Measurements from ENCODE around the gene GPC3.

GPC3 gene

DNA sequence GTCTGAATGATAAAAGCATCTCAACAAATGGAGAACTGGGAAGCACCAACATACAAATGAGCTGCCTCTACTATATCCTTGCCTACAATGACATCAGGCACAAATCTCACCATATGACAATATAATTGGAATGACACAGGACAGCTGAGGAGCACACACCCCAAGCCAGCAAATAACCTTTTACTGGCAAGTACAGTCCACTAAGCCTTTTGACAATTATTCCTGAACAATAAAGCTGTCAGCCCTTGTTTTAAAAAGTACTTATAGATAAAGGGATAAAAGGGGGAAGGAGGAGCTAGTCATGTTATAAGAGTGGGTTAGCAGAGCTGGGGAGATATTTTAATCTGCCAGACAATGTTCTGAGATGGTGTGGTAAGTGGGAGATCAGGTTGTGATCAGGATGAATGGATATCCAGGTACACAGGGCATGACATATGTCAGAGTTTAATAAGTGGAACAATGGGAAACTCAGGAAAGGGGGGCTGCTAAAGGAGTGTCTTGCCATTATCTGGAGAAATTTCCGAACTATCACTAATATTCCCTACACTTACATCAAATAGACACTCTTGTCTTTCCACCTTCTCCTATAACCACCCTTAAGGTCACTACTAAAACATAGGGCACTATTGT is 127.6 kb downstream of the GPC3 start:
- Histone ChIP-seq H3K9ac (ENCODE audit: low read depth in 1 of 2, low read length in 2 of 2) (no peak overlapping the region), H3K9me3 (ENCODE audit: control insufficient read depth in 2 of 2, low read length in 2 of 2) (no peaks in the 10 kb centered on the region), H3K27ac (ENCODE audit: low read depth in 2 of 2, low read length in 2 of 2) (no peak overlapping the region), H3K36me3 (ENCODE audit: control insufficient read depth in 2 of 2, insufficient read depth in 2 of 2, low read length in 2 of 2) (no peaks in the 10 kb centered on the region), H3K4me1 (ENCODE audit: control insufficient read depth in 2 of 2, insufficient read depth in 2 of 2, low read length in 2 of 2) (no peaks in the 10 kb centered on the region), H3K4me3 (ENCODE audit: low read length in 2 of 2) (no peak overlapping the region), H3K27me3 (ENCODE audit: control insufficient read depth in 2 of 2, insufficient read depth in 2 of 2, low read length in 2 of 2) (peaks cover 2 to 6% of the 10 kb centered on the region in 2 donors)

DNA sequence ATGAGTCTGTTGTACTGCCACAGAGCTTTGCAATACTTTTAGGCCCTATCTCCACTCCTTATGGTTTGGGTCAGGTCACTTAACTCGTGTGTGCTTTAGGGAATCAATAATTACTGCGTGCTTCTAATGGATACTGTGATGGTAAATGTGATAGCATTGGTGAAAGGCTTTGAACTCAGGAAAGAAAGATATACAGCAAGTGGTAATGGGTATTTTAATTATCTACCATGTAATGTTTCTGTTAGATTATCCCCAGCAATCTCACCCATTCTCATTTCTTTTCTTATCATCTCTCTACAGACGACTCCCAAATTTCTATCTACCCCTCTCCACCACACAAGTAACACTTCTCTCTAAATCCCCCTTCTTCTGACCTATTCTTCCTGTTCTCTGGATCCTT is 128.6 kb downstream of the GPC3 start:
- H3K9ac ChIP-seq (ENCODE audit: low read depth in 1 of 2, low read length in 2 of 2), result no peak overlapping the region

DNA sequence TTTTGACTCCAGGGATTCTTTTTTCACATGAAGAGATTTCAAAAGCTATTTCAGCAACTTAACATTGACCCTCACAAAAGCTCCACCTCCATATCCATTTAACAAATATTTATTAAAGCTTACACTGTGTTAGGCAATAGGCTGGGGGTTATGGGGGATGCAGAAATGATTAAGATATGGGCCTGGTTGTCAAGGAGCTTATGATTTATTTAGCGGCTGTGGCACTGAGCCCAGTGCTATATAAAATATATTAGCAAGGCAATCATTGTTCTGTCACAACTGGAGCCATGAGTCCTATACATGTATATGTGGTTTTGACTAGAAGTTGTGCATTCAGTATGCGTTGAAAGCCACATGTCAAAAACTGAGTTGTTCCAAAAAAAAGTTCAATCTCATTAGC is 131.1 kb downstream of the GPC3 start:
- Histone ChIP-seq H3K36me3 (ENCODE audit: control insufficient read depth in 2 of 2, insufficient read depth in 2 of 2, low read length in 2 of 2) (no peaks in the 10 kb centered on the region), H3K9ac (ENCODE audit: low read depth in 1 of 2, low read length in 2 of 2) (no peak overlapping the region), H3K4me1 (ENCODE audit: control insufficient read depth in 2 of 2, insufficient read depth in 2 of 2, low read length in 2 of 2) (no peaks in the 10 kb centered on the region), H3K27ac (ENCODE audit: low read depth in 2 of 2, low read length in 2 of 2) (no peak overlapping the region), H3K9me3 (ENCODE audit: control insufficient read depth in 2 of 2, low read length in 2 of 2) (no peaks in the 10 kb centered on the region), H3K27me3 (ENCODE audit: control insufficient read depth in 2 of 2, insufficient read depth in 2 of 2, low read length in 2 of 2) (peaks cover 5 to 7% of the 10 kb centered on the region in 2 donors), H3K4me3 (ENCODE audit: low read length in 2 of 2) (no peak overlapping the region)

More for the DNA sequence above, 128.6 kb downstream of the GPC3 start:
- no peaks in the 10 kb centered on the region for H3K36me3 ChIP-seq (ENCODE audit: control insufficient read depth in 2 of 2, insufficient read depth in 2 of 2, low read length in 2 of 2)
- H3K4me3 ChIP-seq (ENCODE audit: low read length in 2 of 2), result no peak overlapping the region
- no peaks in the 10 kb centered on the region for H3K4me1 ChIP-seq (ENCODE audit: control insufficient read depth in 2 of 2, insufficient read depth in 2 of 2, low read length in 2 of 2)
- peaks cover 4 to 5% of the 10 kb centered on the region in 2 donors for H3K27me3 ChIP-seq (ENCODE audit: control insufficient read depth in 2 of 2, insufficient read depth in 2 of 2, low read length in 2 of 2)
- no peak overlapping the region for H3K27ac ChIP-seq (ENCODE audit: low read depth in 2 of 2, low read length in 2 of 2)
- no peaks in the 10 kb centered on the region for H3K9me3 ChIP-seq (ENCODE audit: control insufficient read depth in 2 of 2, low read length in 2 of 2)

- Histone ChIP-seq H3K36me3 (ENCODE audit: control insufficient read depth in 2 of 2, insufficient read depth in 2 of 2, low read length in 2 of 2) (no peaks in the 10 kb centered on the region), H3K27me3 (ENCODE audit: control insufficient read depth in 2 of 2, insufficient read depth in 2 of 2, low read length in 2 of 2) (peaks cover 5 to 9% of the 10 kb centered on the region in 2 donors), H3K9me3 (ENCODE audit: control insufficient read depth in 2 of 2, low read length in 2 of 2) (no peaks in the 10 kb centered on the region), H3K4me3 (ENCODE audit: low read length in 2 of 2) (no peak overlapping the region), H3K27ac (ENCODE audit: low read depth in 2 of 2, low read length in 2 of 2) (no peak overlapping the region), H3K4me1 (ENCODE audit: control insufficient read depth in 2 of 2, insufficient read depth in 2 of 2, low read length in 2 of 2) (no peaks in the 10 kb centered on the region), H3K9ac (ENCODE audit: low read depth in 1 of 2, low read length in 2 of 2) (no peak overlapping the region)
Measured at GRCh38 chrX:133852837-133853356, 132.5 kb downstream of the GPC3 start.

- H3K9ac ChIP-seq (ENCODE audit: low read depth in 1 of 2, low read length in 2 of 2), result no peak overlapping the region
- H3K27ac ChIP-seq (ENCODE audit: low read depth in 2 of 2, low read length in 2 of 2), result no peak overlapping the region
- H3K4me1 ChIP-seq (ENCODE audit: control insufficient read depth in 2 of 2, insufficient read depth in 2 of 2, low read length in 2 of 2), result no peaks in the 10 kb centered on the region
- no peaks in the 10 kb centered on the region for H3K36me3 ChIP-seq (ENCODE audit: control insufficient read depth in 2 of 2, insufficient read depth in 2 of 2, low read length in 2 of 2)
- peaks cover 5 to 9% of the 10 kb centered on the region in 2 donors for H3K27me3 ChIP-seq (ENCODE audit: control insufficient read depth in 2 of 2, insufficient read depth in 2 of 2, low read length in 2 of 2)
- no peaks in the 10 kb centered on the region for H3K9me3 ChIP-seq (ENCODE audit: control insufficient read depth in 2 of 2, low read length in 2 of 2)
- H3K4me3 ChIP-seq (ENCODE audit: low read length in 2 of 2), result no peak overlapping the region
Measured at GRCh38 chrX:133852401-133852800, 133.0 kb downstream of the GPC3 start.

- Histone ChIP-seq H3K27me3 (ENCODE audit: control insufficient read depth in 2 of 2, insufficient read depth in 2 of 2, low read length in 2 of 2) (peaks cover 5 to 9% of the 10 kb centered on the region in 2 donors), H3K9ac (ENCODE audit: low read depth in 1 of 2, low read length in 2 of 2) (no peak overlapping the region), H3K4me1 (ENCODE audit: control insufficient read depth in 2 of 2, insufficient read depth in 2 of 2, low read length in 2 of 2) (no peaks in the 10 kb centered on the region), H3K27ac (ENCODE audit: low read depth in 2 of 2, low read length in 2 of 2) (no peak overlapping the region), H3K9me3 (ENCODE audit: control insufficient read depth in 2 of 2, low read length in 2 of 2) (no peaks in the 10 kb centered on the region), H3K36me3 (ENCODE audit: control insufficient read depth in 2 of 2, insufficient read depth in 2 of 2, low read length in 2 of 2) (no peaks in the 10 kb centered on the region), H3K4me3 (ENCODE audit: low read length in 2 of 2) (no peak overlapping the region)
Measured at GRCh38 chrX:133850399-133850798, 135.0 kb downstream of the GPC3 start.

GRCh38 chrX:133849676-133850075 is 135.7 kb downstream of the GPC3 start:
- no peak overlapping the region for H3K4me3 ChIP-seq (ENCODE audit: low read length in 2 of 2)
- no peak overlapping the region for H3K9ac ChIP-seq (ENCODE audit: low read depth in 1 of 2, low read length in 2 of 2)
- H3K27ac ChIP-seq (ENCODE audit: low read depth in 2 of 2, low read length in 2 of 2), result no peak overlapping the region
- H3K9me3 ChIP-seq (ENCODE audit: control insufficient read depth in 2 of 2, low read length in 2 of 2), result no peaks in the 10 kb centered on the region
- peaks cover 3 to 13% of the 10 kb centered on the region in 2 donors for H3K27me3 ChIP-seq (ENCODE audit: control insufficient read depth in 2 of 2, insufficient read depth in 2 of 2, low read length in 2 of 2)
- H3K4me1 ChIP-seq (ENCODE audit: control insufficient read depth in 2 of 2, insufficient read depth in 2 of 2, low read length in 2 of 2), result no peaks in the 10 kb centered on the region
- no peaks in the 10 kb centered on the region for H3K36me3 ChIP-seq (ENCODE audit: control insufficient read depth in 2 of 2, insufficient read depth in 2 of 2, low read length in 2 of 2)

GRCh38 chrX:133847340-133847994 is 137.9 kb downstream of the GPC3 start:
- Histone ChIP-seq H3K27me3 (ENCODE audit: control insufficient read depth in 2 of 2, insufficient read depth in 2 of 2, low read length in 2 of 2) (peaks cover 5 to 8% of the 10 kb centered on the region in 2 donors), H3K9ac (ENCODE audit: low read depth in 1 of 2, low read length in 2 of 2) (no peak overlapping the region), H3K4me3 (ENCODE audit: low read length in 2 of 2) (no peak overlapping the region), H3K4me1 (ENCODE audit: control insufficient read depth in 2 of 2, insufficient read depth in 2 of 2, low read length in 2 of 2) (no peaks in the 10 kb centered on the region), H3K9me3 (ENCODE audit: control insufficient read depth in 2 of 2, low read length in 2 of 2) (no peaks in the 10 kb centered on the region), H3K27ac (ENCODE audit: low read depth in 2 of 2, low read length in 2 of 2) (no peak overlapping the region), H3K36me3 (ENCODE audit: control insufficient read depth in 2 of 2, insufficient read depth in 2 of 2, low read length in 2 of 2) (no peaks in the 10 kb centered on the region)

GRCh38 chrX:133846311-133846710 is 139.1 kb downstream of the GPC3 start:
- Histone ChIP-seq H3K4me1 (ENCODE audit: control insufficient read depth in 2 of 2, insufficient read depth in 2 of 2, low read length in 2 of 2) (no peaks in the 10 kb centered on the region), H3K27me3 (ENCODE audit: control insufficient read depth in 2 of 2, insufficient read depth in 2 of 2, low read length in 2 of 2) (peaks cover 3 to 8% of the 10 kb centered on the region in 2 donors), H3K4me3 (ENCODE audit: low read length in 2 of 2) (no peak overlapping the region), H3K9me3 (ENCODE audit: control insufficient read depth in 2 of 2, low read length in 2 of 2) (no peaks in the 10 kb centered on the region), H3K36me3 (ENCODE audit: control insufficient read depth in 2 of 2, insufficient read depth in 2 of 2, low read length in 2 of 2) (no peaks in the 10 kb centered on the region), H3K27ac (ENCODE audit: low read depth in 2 of 2, low read length in 2 of 2) (no peak overlapping the region), H3K9ac (ENCODE audit: low read depth in 1 of 2, low read length in 2 of 2) (no peak overlapping the region)

DNA sequence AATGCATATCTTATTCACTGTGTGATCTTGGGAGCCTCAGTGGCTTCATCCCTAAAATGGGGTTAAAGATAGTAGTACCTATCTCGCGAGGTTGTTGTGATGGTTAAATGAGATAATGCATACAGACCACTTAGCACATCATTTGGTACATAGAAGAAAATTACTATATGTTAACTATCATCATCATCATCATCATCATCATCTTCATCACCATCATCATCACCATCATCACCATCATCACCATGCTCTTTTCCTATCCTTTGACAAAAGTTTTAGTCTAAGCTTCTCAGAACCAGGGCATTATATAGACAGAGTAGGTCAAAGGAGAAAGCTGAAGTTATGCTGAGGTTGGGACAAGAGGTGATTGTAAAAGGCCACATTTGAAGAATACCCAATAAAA is 145.0 kb downstream of the GPC3 start:
- H3K27me3 ChIP-seq (ENCODE audit: control insufficient read depth in 2 of 2, insufficient read depth in 2 of 2, low read length in 2 of 2), result peaks cover 6 to 9% of the 10 kb centered on the region in 2 donors
- H3K4me3 ChIP-seq (ENCODE audit: low read length in 2 of 2), result no peak overlapping the region
- H3K9me3 ChIP-seq (ENCODE audit: control insufficient read depth in 2 of 2, low read length in 2 of 2), result no peaks in the 10 kb centered on the region
- no peaks in the 10 kb centered on the region for H3K36me3 ChIP-seq (ENCODE audit: control insufficient read depth in 2 of 2, insufficient read depth in 2 of 2, low read length in 2 of 2)
- no peak overlapping the region for H3K9ac ChIP-seq (ENCODE audit: low read depth in 1 of 2, low read length in 2 of 2)
- H3K4me1 ChIP-seq (ENCODE audit: control insufficient read depth in 2 of 2, insufficient read depth in 2 of 2, low read length in 2 of 2), result no peaks in the 10 kb centered on the region
- no peak overlapping the region for H3K27ac ChIP-seq (ENCODE audit: low read depth in 2 of 2, low read length in 2 of 2)

Data from mucosa of rectum (tissue), 2 donors.